Lung (tissue), 12 donors: ENCODE data around the gene CACNA1D. TPM values are rescaled to one million over a fixed set of nuclear protein-coding genes. Genes with fewer than 3 reads are reported as not detected.

Source experiments
- ATAC-seq: fragments of 200-7000 bp; cut with Tn5 transposase; one replicate; pipeline ENCODE4 v1.9.1; 2020; ENCODE audit warnings: moderate number of reproducible peaks; ENCODE audit not compliant: insufficient read depth, low FRiP score
- DNase-seq, 3 donors: peaks; one replicate each; pipeline ENCODE4 v3.0.0-alpha.2; 2013 to 2017
- H3K27ac ChIP-seq, 2 donors: one replicate each; pipeline ENCODE4 v1.5.1; 2013; ENCODE audit warnings: mild to moderate bottlenecking in 2 of 2, moderate library complexity in 2 of 2, control low read depth in 1 of 2, inconsistent platforms in 1 of 2, low read depth in 1 of 2, low read length in 1 of 2
- H3K27me3 ChIP-seq, 3 donors: one replicate each; pipeline ENCODE4 v1.5.1; 2013; ENCODE audit warnings: low read length in 2 of 3; ENCODE audit not compliant: control insufficient read depth in 3 of 3, insufficient read depth in 3 of 3
- H3K36me3 ChIP-seq, 4 donors: one replicate each; pipeline ENCODE4 v1.5.1; 2013; ENCODE audit warnings: low read length in 4 of 4, mild to moderate bottlenecking in 1 of 4, moderate library complexity in 1 of 4; ENCODE audit not compliant: control insufficient read depth in 4 of 4, insufficient read depth in 4 of 4
- H3K4me1 ChIP-seq, 5 donors: one replicate each; pipeline ENCODE4 v1.5.1; 2013; ENCODE audit warnings: low read length in 5 of 5, mild to moderate bottlenecking in 2 of 5, moderate library complexity in 1 of 5; ENCODE audit not compliant: control insufficient read depth in 5 of 5, insufficient read depth in 5 of 5
- H3K4me3 ChIP-seq: one replicate; pipeline ENCODE4 v1.5.1; 2013; ENCODE audit warnings: mild to moderate bottlenecking, control low read depth, moderate library complexity
- H3K9ac ChIP-seq, 2 donors: one replicate each; pipeline ENCODE4 v1.5.1; 2013; ENCODE audit warnings: low read length in 2 of 2, control low read depth in 1 of 2; ENCODE audit not compliant: insufficient read depth in 1 of 2
- H3K9me3 ChIP-seq, 4 donors: one replicate each; pipeline ENCODE4 v1.5.1; 2013; ENCODE audit warnings: low read length in 3 of 4, mild to moderate bottlenecking in 1 of 4, moderate library complexity in 1 of 4; ENCODE audit not compliant: control insufficient read depth in 4 of 4, insufficient read depth in 3 of 4
- WGBS, 2 donors: extraction: QIAGEN DNeasy Blood & Tissue Kit; methylation state at CpG; one replicate each; pipeline ENCODE4 v1.1.7; 2013; 5-methylcytosine and 5-hydroxymethylcytosine counted together
- polyA plus RNA-seq, 2 donors: library from polyadenylated mRNA; stranded (reverse); fragments of 200-250 nt; gene quantifications; one replicate each; pipeline ENCODE4 v1.2.1, GENCODE V29; 2013
- total RNA-seq, 2 donors: library from RNA; depleted of rRNA in 1 of 2; stranded (reverse); fragments of >200 nt in 1 of 2; gene quantifications; one replicate each; pipeline ENCODE4 v1.2.1, GENCODE V29; 2014 to 2021
- TF ChIP-seq, protein P1 (sequence below): IDR thresholded peaks from 2 replicates; pipeline ENCODE4 v1.5.1; 2012; ENCODE audit warnings: mild to moderate bottlenecking; ENCODE audit errors: control extremely low read depth, extremely low read depth
- donor health status: control.
- donor health status: control.
- donor health status: Bipolar disorder and iron deficiency.
- donor health status: healthy.
- donor health status: DM: yes; HTN: yes; CAD: no.

CACNA1D gene
- total and polyA plus RNA-seq, 4 donors: 2.7 to 96.8 (median 23.1) TPM

DNA sequence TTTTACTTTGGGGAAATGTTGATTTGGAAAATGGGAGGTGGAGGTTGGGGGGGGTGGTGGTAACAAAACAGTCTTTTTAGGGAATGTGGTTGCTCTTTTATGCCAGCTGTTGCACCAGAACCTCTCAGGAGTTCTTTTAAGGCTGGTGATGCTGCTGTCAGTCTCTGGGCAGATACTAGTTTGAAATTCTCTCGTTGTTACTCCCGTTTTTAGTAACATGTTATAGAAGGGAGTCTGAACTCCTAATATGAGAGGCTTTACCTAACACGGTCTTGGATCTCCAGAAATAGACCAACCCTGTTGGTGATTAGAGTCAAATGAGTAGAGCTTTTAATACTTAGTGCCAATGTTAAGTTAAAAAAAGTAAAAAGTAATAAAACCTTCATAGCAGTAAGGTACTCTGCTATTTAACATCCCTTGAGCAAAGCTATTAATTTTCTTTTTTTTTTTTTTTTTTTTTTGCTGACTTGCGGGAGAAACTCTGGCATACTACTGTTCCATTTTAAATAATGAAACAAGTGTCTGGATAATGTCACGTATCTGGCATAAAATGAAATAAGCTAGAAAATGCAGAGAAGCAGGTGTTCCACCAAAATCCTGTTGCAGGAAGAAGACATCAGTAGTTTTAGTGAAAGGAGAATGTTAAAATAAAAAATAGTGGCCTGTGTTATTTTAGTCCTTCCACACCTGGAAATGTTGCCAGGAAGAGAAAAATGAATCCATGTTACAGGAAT, 156.7 kb downstream of the CACNA1D start:
- no peak overlapping the region for H3K9ac ChIP-seq
- no peak overlapping the region for H3K4me3 ChIP-seq
- H3K9me3 ChIP-seq: peaks cover 0 to 3% (median 1%) of the 10 kb centered on the region in 4 donors
- peaks cover 0 to 11% (median 4%) of the 10 kb centered on the region in 5 donors for H3K4me1 ChIP-seq
- DNase-seq (no peak), ATAC-seq (no peak)
- WGBS, 2 donors: 84% methylated on average over 5 of the region's 5 CpGs
- H3K27ac ChIP-seq: no peak overlapping the region
- H3K36me3 ChIP-seq: peaks cover 0 to 26% (median 8%) of the 10 kb centered on the region in 4 donors
- TF ChIP-seq, protein P1, sequence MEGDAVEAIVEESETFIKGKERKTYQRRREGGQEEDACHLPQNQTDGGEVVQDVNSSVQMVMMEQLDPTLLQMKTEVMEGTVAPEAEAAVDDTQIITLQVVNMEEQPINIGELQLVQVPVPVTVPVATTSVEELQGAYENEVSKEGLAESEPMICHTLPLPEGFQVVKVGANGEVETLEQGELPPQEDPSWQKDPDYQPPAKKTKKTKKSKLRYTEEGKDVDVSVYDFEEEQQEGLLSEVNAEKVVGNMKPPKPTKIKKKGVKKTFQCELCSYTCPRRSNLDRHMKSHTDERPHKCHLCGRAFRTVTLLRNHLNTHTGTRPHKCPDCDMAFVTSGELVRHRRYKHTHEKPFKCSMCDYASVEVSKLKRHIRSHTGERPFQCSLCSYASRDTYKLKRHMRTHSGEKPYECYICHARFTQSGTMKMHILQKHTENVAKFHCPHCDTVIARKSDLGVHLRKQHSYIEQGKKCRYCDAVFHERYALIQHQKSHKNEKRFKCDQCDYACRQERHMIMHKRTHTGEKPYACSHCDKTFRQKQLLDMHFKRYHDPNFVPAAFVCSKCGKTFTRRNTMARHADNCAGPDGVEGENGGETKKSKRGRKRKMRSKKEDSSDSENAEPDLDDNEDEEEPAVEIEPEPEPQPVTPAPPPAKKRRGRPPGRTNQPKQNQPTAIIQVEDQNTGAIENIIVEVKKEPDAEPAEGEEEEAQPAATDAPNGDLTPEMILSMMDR: no peak
- H3K27me3 ChIP-seq: no peaks in the 10 kb centered on the region

DNA sequence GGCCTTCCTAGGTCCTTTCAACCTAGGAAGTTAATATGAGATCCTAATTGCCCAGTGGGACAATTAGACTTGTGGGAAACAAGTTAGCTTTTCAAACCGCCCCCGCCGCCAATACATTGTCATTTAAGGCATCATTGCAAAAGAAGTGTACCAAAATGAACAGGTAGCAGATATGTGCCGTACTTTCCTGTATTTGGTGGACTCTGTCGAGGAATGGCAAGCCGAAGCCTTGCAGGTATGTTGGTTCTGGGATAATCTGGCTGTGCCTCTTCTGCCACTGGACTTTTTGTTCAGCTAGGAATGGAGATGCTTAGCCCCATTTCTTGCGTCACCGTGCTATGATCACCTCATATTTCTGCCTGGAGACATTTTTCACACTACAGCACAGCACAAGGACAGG, 157.5 kb downstream of the CACNA1D start:
- Histone ChIP-seq H3K4me1 (peaks cover 0 to 11% (median 4%) of the 10 kb centered on the region in 5 donors), H3K27ac (no peak overlapping the region), H3K27me3 (no peaks in the 10 kb centered on the region), H3K4me3 (no peak overlapping the region), H3K9ac (no peak overlapping the region), H3K9me3 (peaks cover 0 to 3% (median 1%) of the 10 kb centered on the region in 4 donors), H3K36me3 (peaks cover 0 to 26% (median 8%) of the 10 kb centered on the region in 4 donors)
- ATAC-seq: no peak
- TF ChIP-seq, protein P1: no peak
- no peak for DNase-seq
- 95 to 97% methylated on average over 8 of the region's 8 CpGs for WGBS, 2 donors

- H3K4me3 ChIP-seq: no peak overlapping the region
- H3K27me3 ChIP-seq: no peaks in the 10 kb centered on the region
- peaks cover 0 to 13% (median 0%) of the 10 kb centered on the region in 5 donors for H3K4me1 ChIP-seq
- no peak overlapping the region for H3K27ac ChIP-seq
- peaks cover 0 to 35% (median 11%) of the 10 kb centered on the region in 4 donors for H3K36me3 ChIP-seq
- WGBS, 2 donors: 72 to 86% methylated on average over 1 of the region's 1 CpG
- no peak for DNase-seq
- no peak overlapping the region for H3K9ac ChIP-seq
- peaks cover 3 to 8% (median 4%) of the 10 kb centered on the region in 4 donors for H3K9me3 ChIP-seq
- TF ChIP-seq, protein P1: no peak
- no peak for ATAC-seq
Observed at GRCh38 chr3:53657651-53658050, 163.2 kb downstream of the CACNA1D start.
